Stimulated activated naive CD8-positive, alpha-beta T cell treated with anti-CD3 and anti-CD28 coated beads, Interleukin-15, Interleukin-2, amounts not matched to agents 100 ng/mL and 50 ng/mL, for 24 hours (primary cell): ENCODE data around the gene FSTL4.

Experiments
- H3K27ac Mint-ChIP-seq: one replicate; pipeline ENCODE4 v1.8.0; 2021; ENCODE audit warnings: mild to moderate bottlenecking, mixed read lengths
- H3K27me3 Mint-ChIP-seq: one replicate; pipeline ENCODE4 v1.8.0; 2021; ENCODE audit warnings: mixed read lengths
- H3K36me3 Mint-ChIP-seq: one replicate; pipeline ENCODE4 v1.8.0; 2021; ENCODE audit warnings: low read depth, mixed read lengths
- H3K4me1 Mint-ChIP-seq: one replicate; pipeline ENCODE4 v1.8.0; 2021; ENCODE audit warnings: low read depth, mixed read lengths
- H3K4me3 Mint-ChIP-seq: one replicate; pipeline ENCODE4 v1.8.0; 2021; ENCODE audit warnings: mild to moderate bottlenecking, mixed read lengths
- H3K9me3 Mint-ChIP-seq: one replicate; pipeline ENCODE4 v1.8.0; 2021; ENCODE audit warnings: mixed read lengths

Gene FSTL4

GRCh38 chr5:133299728-133300127 lies 312.6 kb downstream of the FSTL4 start:
- no peaks in the 10 kb centered on the region for H3K36me3 Mint-ChIP-seq
- H3K27me3 Mint-ChIP-seq = no peaks in the 10 kb centered on the region
- no peaks in the 10 kb centered on the region for H3K9me3 Mint-ChIP-seq
- no peak overlapping the region for H3K27ac Mint-ChIP-seq
- H3K4me3 Mint-ChIP-seq = no peak overlapping the region
- peaks cover 4% of the 10 kb centered on the region for H3K4me1 Mint-ChIP-seq

DNA sequence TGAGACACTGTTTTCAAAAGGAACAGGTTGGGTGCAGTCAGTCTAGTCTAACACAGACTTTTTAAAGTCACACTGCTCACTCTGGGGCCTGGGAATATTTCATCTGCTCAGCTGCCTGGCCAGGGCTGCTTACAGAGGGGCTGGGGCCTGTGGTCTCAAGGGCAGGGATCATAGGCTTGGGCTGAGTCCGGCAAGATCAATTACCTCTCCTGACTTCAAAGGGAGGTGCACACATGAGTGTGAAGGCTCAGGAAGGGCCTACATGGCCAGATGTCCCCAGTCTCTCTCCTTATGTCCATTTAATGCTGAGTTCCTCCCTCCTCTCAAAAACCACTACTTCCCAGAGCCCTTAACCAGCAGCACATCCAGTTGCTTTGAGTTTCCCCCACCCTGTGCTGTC lies 313.3 kb downstream of the FSTL4 start:
- Mint-ChIP-seq H3K36me3 (no peaks in the 10 kb centered on the region), H3K4me1 (peaks cover 4% of the 10 kb centered on the region), H3K4me3 (no peak overlapping the region), H3K9me3 (no peaks in the 10 kb centered on the region), H3K27ac (no peak overlapping the region), H3K27me3 (no peaks in the 10 kb centered on the region)

GRCh38 chr5:133298447-133298846 lies 313.9 kb downstream of the FSTL4 start:
- Mint-ChIP-seq H3K4me1 (peaks cover 4% of the 10 kb centered on the region), H3K27me3 (no peaks in the 10 kb centered on the region), H3K27ac (no peak overlapping the region), H3K36me3 (no peaks in the 10 kb centered on the region), H3K9me3 (no peaks in the 10 kb centered on the region), H3K4me3 (no peak overlapping the region)

GRCh38 chr5:133297293-133297692 lies 315.0 kb downstream of the FSTL4 start:
- Mint-ChIP-seq H3K9me3 (no peaks in the 10 kb centered on the region), H3K4me3 (no peak overlapping the region), H3K27ac (no peak overlapping the region), H3K36me3 (no peaks in the 10 kb centered on the region), H3K27me3 (no peaks in the 10 kb centered on the region), H3K4me1 (peaks cover 6% of the 10 kb centered on the region)

GRCh38 chr5:133296624-133297023 lies 315.7 kb downstream of the FSTL4 start:
- Mint-ChIP-seq H3K27me3 (no peaks in the 10 kb centered on the region), H3K36me3 (no peaks in the 10 kb centered on the region), H3K4me3 (no peak overlapping the region), H3K9me3 (no peaks in the 10 kb centered on the region), H3K27ac (no peak overlapping the region), H3K4me1 (peaks cover 7% of the 10 kb centered on the region)

DNA sequence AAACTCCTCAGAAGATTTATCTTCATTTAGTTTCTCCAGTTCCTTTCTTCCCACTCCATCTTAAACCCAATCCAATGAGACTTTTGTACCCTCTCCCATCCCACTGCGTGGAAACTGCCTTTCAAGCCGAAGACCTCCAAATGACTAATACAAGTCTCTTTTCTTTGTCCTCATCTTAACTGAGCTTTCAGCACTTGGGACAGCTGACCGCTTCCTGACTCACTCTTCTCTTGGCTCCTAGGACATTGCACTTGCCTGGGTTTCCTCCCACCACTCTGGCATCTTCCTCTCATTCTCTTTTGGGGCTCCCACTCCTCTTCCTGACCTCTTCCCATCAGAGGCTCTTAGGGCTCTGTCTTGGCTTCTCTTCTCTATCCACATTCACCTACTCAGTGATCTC lies 316.8 kb downstream of the FSTL4 start:
- no peak overlapping the region for H3K27ac Mint-ChIP-seq
- H3K27me3 Mint-ChIP-seq = no peaks in the 10 kb centered on the region
- no peak overlapping the region for H3K4me3 Mint-ChIP-seq
- peaks cover 7% of the 10 kb centered on the region for H3K4me1 Mint-ChIP-seq
- no peaks in the 10 kb centered on the region for H3K9me3 Mint-ChIP-seq
- H3K36me3 Mint-ChIP-seq = no peaks in the 10 kb centered on the region

GRCh38 chr5:133294380-133294779 lies 318.0 kb downstream of the FSTL4 start:
- no peaks in the 10 kb centered on the region for H3K27me3 Mint-ChIP-seq
- peaks cover 7% of the 10 kb centered on the region for H3K4me1 Mint-ChIP-seq
- no peak overlapping the region for H3K4me3 Mint-ChIP-seq
- no peaks in the 10 kb centered on the region for H3K36me3 Mint-ChIP-seq
- H3K27ac Mint-ChIP-seq = no peak overlapping the region
- H3K9me3 Mint-ChIP-seq = no peaks in the 10 kb centered on the region

DNA sequence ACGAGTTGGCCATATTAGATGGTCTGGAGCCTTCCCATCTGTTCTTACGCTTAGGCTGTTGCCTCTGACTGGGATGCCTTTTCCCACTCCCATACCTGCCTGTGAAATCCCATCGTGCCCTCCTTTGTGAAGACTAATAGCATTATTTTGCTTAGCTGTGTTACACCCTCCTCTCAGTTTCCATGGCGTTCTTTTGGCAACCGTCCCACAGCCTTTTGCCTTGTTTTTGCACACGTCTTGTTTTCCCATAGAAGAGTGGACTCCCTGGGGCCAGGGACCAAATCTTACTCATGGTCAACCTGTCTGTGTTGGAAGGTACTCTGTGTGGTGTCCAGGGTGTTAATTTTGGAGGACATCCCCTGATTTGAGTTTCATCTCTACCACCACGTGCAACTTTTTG lies 318.4 kb downstream of the FSTL4 start:
- no peaks in the 10 kb centered on the region for H3K9me3 Mint-ChIP-seq
- no peak overlapping the region for H3K4me3 Mint-ChIP-seq
- no peak overlapping the region for H3K27ac Mint-ChIP-seq
- H3K27me3 Mint-ChIP-seq = no peaks in the 10 kb centered on the region
- no peaks in the 10 kb centered on the region for H3K36me3 Mint-ChIP-seq
- peaks cover 7% of the 10 kb centered on the region for H3K4me1 Mint-ChIP-seq

DNA sequence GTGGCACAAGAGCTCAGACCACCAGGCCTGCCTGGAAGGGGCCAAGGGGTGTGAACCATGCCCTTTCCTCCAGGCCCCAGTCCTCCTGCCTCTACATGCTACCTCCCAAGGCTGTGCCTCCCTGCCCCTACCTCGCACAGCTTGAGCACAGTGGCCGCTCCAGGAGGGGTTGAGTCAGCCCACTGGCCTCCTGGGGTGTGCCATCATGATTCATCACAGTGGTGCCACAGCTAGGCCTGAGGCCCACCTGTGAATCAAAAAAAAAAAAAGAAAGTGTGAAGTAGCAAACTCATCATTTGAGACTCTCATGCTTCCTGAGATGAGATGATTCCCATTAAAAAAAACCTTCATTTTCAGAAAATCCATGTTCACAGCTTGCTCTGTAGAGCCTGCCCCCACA lies 320.0 kb downstream of the FSTL4 start:
- no peaks in the 10 kb centered on the region for H3K27me3 Mint-ChIP-seq
- H3K4me3 Mint-ChIP-seq = no peak overlapping the region
- no peaks in the 10 kb centered on the region for H3K9me3 Mint-ChIP-seq
- H3K4me1 Mint-ChIP-seq = peaks cover 4% of the 10 kb centered on the region
- H3K27ac Mint-ChIP-seq = no peak overlapping the region
- no peaks in the 10 kb centered on the region for H3K36me3 Mint-ChIP-seq

- Mint-ChIP-seq H3K4me3 (no peak overlapping the region), H3K9me3 (no peaks in the 10 kb centered on the region), H3K4me1 (peaks cover 4% of the 10 kb centered on the region), H3K27me3 (no peaks in the 10 kb centered on the region), H3K27ac (no peak overlapping the region), H3K36me3 (no peaks in the 10 kb centered on the region)
Measured at GRCh38 chr5:133291524-133291923, 320.8 kb downstream of the FSTL4 start.

DNA sequence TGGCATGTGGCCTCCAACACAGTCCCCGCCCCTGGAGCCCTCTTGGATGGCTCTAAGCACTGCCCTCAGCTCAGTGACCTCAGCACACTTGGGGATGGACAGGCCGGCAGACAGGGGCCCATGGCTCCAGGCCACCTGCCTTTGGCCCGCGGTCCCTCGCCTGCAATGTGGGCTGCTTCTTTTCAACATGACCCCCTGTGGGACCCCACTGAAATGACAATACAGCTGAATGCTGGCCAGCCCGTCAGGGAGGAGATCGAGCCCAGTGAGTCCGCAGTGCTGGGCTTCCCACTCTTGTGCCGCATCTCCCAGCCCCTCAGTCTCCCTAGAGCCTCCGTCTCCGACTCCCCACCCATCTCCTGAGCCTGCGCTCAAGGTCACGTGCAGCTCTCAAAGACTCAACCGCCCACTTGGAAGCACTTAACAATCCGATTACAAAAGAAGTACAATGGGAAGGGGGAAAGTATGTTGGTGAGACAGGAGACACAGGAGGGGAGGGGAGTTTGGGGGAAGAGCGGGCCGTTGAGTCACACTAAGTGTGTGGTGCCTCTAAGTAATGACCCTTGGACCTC lies 321.6 kb downstream of the FSTL4 start:
- Mint-ChIP-seq H3K36me3 (no peaks in the 10 kb centered on the region), H3K27ac (no peak overlapping the region), H3K9me3 (no peaks in the 10 kb centered on the region), H3K4me1 (peaks cover 4% of the 10 kb centered on the region), H3K27me3 (no peaks in the 10 kb centered on the region), H3K4me3 (no peak overlapping the region)

DNA sequence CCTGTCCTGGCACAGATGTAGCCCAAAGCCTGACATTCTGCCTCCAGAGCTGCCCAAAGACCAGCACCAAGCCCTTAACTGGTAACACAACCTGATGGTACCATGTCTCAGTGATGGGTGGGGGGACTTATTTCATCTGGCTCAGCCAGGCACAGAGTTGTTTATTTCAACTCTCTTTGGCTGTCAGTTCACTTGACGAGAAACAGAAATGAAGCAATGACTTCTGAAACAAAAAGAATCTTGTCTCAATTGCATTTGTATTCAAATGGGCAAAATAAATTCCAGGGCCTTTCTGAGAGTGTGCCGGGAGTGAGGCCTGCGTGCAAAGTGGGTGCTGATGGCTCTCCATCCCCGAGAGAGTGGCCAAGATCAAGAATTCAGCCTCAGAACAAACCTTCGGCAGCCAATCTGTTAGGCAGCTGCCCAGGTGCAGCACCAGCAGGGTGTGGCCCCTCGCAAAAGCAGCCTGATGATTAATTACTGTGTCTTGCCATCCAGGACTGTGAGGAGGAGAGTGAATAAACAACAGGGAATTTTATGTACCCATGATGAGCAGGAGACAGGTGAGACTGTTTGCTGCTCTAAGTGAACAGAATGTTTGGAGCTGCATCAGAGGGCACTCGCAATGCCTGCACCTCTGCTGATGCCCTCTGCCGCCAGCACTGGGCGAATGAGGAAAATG lies 322.5 kb downstream of the FSTL4 start:
- Mint-ChIP-seq H3K27ac (no peak overlapping the region), H3K27me3 (no peaks in the 10 kb centered on the region), H3K36me3 (no peaks in the 10 kb centered on the region), H3K4me1 (peaks cover 4% of the 10 kb centered on the region), H3K4me3 (no peak overlapping the region), H3K9me3 (no peaks in the 10 kb centered on the region)

DNA sequence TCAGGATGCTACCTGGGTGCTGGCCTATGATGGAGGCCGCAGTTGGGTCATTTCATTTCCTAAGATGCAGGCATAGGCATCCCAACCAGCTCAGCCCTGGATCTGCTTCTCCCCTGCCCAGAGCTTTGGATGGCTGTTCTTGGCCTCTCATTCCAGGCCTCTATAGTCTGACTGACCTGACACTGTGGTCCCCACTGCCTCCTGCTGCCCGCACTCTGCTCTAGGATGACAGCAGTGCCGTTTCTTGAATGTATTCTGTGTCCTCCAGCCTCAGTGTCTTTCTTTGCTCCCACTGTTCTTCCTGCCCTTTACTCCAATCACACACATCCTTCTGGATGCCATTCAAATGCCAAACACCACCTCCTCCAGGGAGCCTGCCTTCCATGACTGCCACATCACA lies 324.8 kb downstream of the FSTL4 start:
- Mint-ChIP-seq H3K4me3 (no peak overlapping the region), H3K4me1 (peaks cover 4% of the 10 kb centered on the region), H3K9me3 (no peaks in the 10 kb centered on the region), H3K27me3 (no peaks in the 10 kb centered on the region), H3K27ac (no peak overlapping the region), H3K36me3 (no peaks in the 10 kb centered on the region)

DNA sequence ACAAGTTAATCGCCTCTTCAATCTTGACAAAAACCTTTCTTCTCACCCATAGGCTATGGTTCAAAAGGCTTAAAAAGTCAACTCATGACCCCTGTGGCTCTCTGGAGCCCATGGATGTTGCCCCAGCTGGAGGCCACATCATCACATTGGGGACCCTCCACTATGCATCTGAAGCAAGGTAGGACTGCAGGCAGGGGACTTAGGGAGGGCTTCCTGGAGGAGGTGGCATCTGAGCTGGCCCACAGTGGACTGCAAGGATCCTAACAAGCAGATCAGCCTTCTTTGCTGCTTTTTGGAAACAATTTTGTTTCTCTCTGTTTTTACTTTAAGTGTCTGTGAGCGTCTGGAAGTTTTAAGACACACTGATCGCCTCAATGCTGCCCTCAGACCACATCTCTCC lies 325.9 kb downstream of the FSTL4 start:
- no peaks in the 10 kb centered on the region for H3K27me3 Mint-ChIP-seq
- no peaks in the 10 kb centered on the region for H3K4me1 Mint-ChIP-seq
- no peaks in the 10 kb centered on the region for H3K36me3 Mint-ChIP-seq
- no peak overlapping the region for H3K4me3 Mint-ChIP-seq
- no peaks in the 10 kb centered on the region for H3K9me3 Mint-ChIP-seq
- H3K27ac Mint-ChIP-seq = no peak overlapping the region

DNA sequence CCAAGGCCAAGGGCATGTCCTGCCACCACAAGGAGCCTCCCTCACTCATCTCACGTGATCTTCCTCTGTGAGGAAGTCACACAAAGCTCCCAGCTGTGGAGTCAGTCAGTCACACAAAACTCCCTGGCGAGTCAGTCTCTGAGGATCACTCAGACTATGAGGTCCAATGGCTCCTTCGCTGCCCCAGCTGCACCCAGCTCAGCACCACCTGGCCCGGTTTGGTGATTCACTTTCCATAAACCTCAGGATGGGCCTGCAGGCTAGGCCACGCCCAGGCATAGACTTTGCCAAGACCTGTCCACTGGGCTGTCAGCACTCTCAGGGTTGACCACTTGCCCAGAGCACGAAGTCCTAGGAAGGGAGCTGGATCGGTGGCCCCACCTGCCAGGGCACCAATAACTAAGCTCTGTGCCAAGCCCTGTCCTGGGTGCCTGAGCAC lies 326.7 kb downstream of the FSTL4 start:
- Mint-ChIP-seq H3K4me1 (no peaks in the 10 kb centered on the region), H3K36me3 (no peaks in the 10 kb centered on the region), H3K4me3 (no peak overlapping the region), H3K27ac (no peak overlapping the region), H3K27me3 (no peaks in the 10 kb centered on the region), H3K9me3 (no peaks in the 10 kb centered on the region)

DNA sequence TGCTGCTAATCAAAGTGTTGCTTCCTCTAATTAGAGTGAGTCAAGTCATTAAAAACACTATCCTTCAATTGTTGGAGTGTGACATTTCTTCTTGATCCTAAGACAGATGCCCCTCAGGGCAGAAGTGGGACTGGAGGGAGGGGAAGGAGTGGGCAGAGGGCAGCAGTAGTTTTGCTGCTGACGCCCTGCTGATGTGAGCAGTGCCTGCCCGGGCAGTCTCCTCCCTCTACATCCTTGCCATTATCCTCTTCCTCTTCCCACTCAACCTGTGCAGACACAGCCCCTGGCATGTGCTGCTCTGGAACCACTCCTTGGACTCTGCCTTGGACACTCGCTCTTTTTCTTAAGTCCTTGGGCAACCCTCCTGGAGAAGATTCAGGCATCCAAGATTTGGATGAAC lies 328.0 kb downstream of the FSTL4 start:
- no peak overlapping the region for H3K4me3 Mint-ChIP-seq
- no peaks in the 10 kb centered on the region for H3K36me3 Mint-ChIP-seq
- no peak overlapping the region for H3K27ac Mint-ChIP-seq
- no peaks in the 10 kb centered on the region for H3K9me3 Mint-ChIP-seq
- H3K27me3 Mint-ChIP-seq = no peaks in the 10 kb centered on the region
- no peaks in the 10 kb centered on the region for H3K4me1 Mint-ChIP-seq
